Breast epithelium (tissue), 3 donors: ENCODE data around the gene SERF1B.
"Not testable (repeated sequence)": the region's sequence is repeated elsewhere in the genome, so short reads cannot be mapped to it uniquely, and the experiment has no call there.

Experiments used
- CTCF ChIP-seq, 3 donors: fragments of 450-650 bp; IDR thresholded peaks; one replicate each; pipeline ENCODE4 v1.5.1; 2016 to 2017; ENCODE audit warnings: antibody characterized with exemption in 3 of 3, mild to moderate bottlenecking in 3 of 3, moderate library complexity in 3 of 3
- POLR2A ChIP-seq: fragments of 450-650 bp; IDR thresholded peaks from one replicate; pipeline ENCODE4 v1.6.1; 2016; ENCODE audit warnings: antibody characterized with exemption, mild to moderate bottlenecking, moderate library complexity
- POLR2AphosphoS5 ChIP-seq, 3 donors: sonication (generic); formaldehyde crosslinking; IDR thresholded peaks; one replicate each; pipeline ENCODE4 v1.6.1; 2017; ENCODE audit warnings: antibody characterized with exemption in 3 of 3

GRCh38 chr5:70020660-70021059, 4.4 kb upstream of the SERF1B start:
- TF ChIP-seq CTCF (IDR thresholded peaks at IDR 0.05); POLR2A; POLR2AphosphoS5 (IDR thresholded peaks at IDR 0.05): not testable (repeated sequence)
